DOHH2 (cell line): ENCODE results near the gene C20orf204.

Experiments used
- CTCF ChIP-seq: fragments of 200-600 bp; sonication (generic); IDR thresholded peaks from one replicate; pipeline ENCODE4 v1.5.1; 2014; ENCODE audit warnings: antibody characterized with exemption, mild to moderate bottlenecking, low read depth, low read length; ENCODE audit not compliant: poor library complexity, severe bottlenecking
- EZH2phosphoT487 ChIP-seq: fragments of 200-600 bp; sonication (generic); IDR thresholded peaks from 2 replicates; pipeline ENCODE4 v1.6.1; 2017; ENCODE audit warnings: borderline replicate concordance, mild to moderate bottlenecking, antibody characterized with exemption, low read length, moderate library complexity, mixed read lengths

GRCh38 chr20:64021124-64021975 is 14.6 kb upstream of the C20orf204 start:
- TF ChIP-seq EZH2phosphoT487 = no peak
- TF ChIP-seq CTCF = no peak
